Measurements from ENCODE around the gene GALNT13. TPM values are rescaled to one million over a fixed set of nuclear protein-coding genes. Genes with fewer than 3 reads are reported as not detected.

GALNT13 gene
- total RNA-seq, 1 donor from 2014 or later = 2.0 TPM

DNA sequence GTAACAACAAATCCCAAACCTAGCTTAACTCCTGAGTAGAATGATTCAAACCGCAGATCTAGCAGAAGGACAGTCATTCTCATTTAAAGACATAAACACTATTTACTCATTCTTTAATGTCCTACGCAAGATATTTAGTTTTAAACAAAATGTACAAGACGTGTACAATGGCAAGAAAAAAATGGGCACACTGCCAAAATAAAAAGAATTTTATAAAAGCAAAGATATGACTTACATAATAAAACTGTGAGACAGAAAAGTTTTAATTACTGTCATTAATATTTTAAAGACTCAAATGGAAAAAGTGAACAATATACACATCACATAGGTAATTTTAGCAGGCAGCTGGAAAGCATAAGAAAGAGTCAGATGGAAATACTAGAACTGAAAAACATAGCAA lies 157.8 kb downstream of the GALNT13 start:
- H3K4me2 ChIP-seq (ENCODE audit: low read length) = no peak overlapping the region
- H3K36me3 Mint-ChIP-seq (ENCODE audit: low read depth, unreplicated experiment) = no peaks in the 10 kb centered on the region
- no peaks in the 10 kb centered on the region for H3K27me3 Mint-ChIP-seq (ENCODE audit: low read depth, unreplicated experiment)
- H3K9ac ChIP-seq (ENCODE audit: low read length) = no peak overlapping the region
- H3K4me1 ChIP-seq (ENCODE audit: insufficient read depth, low read length) = no peaks in the 10 kb centered on the region
- H3K4me1 Mint-ChIP-seq (ENCODE audit: low read depth, unreplicated experiment) = no peaks in the 10 kb centered on the region
- H2AFZ ChIP-seq (ENCODE audit: low read depth, low read length) = no peak overlapping the region
- peaks cover 1% of the 10 kb centered on the region for H3K9me3 Mint-ChIP-seq (ENCODE audit: unreplicated experiment)
- TF ChIP-seq EZH2 (IDR thresholded peaks at IDR 0.05; ENCODE audit: insufficient read depth, low read length) (no peak), CTCF (IDR thresholded peaks at IDR 0.05; ENCODE audit: insufficient read depth, low read depth, low read length) (no peak)
- no peak overlapping the region for H3K27ac ChIP-seq (ENCODE audit: low read depth, low read length)
- no peaks in the 10 kb centered on the region for H3K9me3 ChIP-seq (ENCODE audit: insufficient read depth, low read depth, low read length)
- no peak overlapping the region for H3K4me3 ChIP-seq (ENCODE audit: insufficient read depth, low read depth, low read length)
- no peaks in the 10 kb centered on the region for H3K36me3 ChIP-seq (ENCODE audit: insufficient read depth, low read length)
- H3K79me2 ChIP-seq (ENCODE audit: insufficient read depth, low read length) = no peaks in the 10 kb centered on the region
- no peaks in the 10 kb centered on the region for H3K27me3 ChIP-seq (ENCODE audit: insufficient read depth, low read length)
- H4K20me1 ChIP-seq (ENCODE audit: insufficient read depth, low read length) = no peaks in the 10 kb centered on the region
- H3K4me3 Mint-ChIP-seq (ENCODE audit: unreplicated experiment) = no peak overlapping the region
- FAIRE-seq (no peak), DNase-seq (ENCODE audit: low read depth) (no peak)
- H3K27ac Mint-ChIP-seq (ENCODE audit: unreplicated experiment) = no peak overlapping the region

GRCh38 chr2:154032220-154032619 lies 160.5 kb downstream of the GALNT13 start:
- no peak overlapping the region for H3K9ac ChIP-seq (ENCODE audit: low read length)
- H3K4me3 ChIP-seq (ENCODE audit: insufficient read depth, low read depth, low read length) = no peak overlapping the region
- H3K4me2 ChIP-seq (ENCODE audit: low read length) = no peak overlapping the region
- Mint-ChIP-seq H3K4me1 (ENCODE audit: low read depth, unreplicated experiment) (no peaks in the 10 kb centered on the region), H3K9me3 (ENCODE audit: unreplicated experiment) (no peaks in the 10 kb centered on the region), H3K4me3 (ENCODE audit: unreplicated experiment) (no peak overlapping the region), H3K27ac (ENCODE audit: unreplicated experiment) (no peak overlapping the region), H3K27me3 (ENCODE audit: low read depth, unreplicated experiment) (no peaks in the 10 kb centered on the region), H3K36me3 (ENCODE audit: low read depth, unreplicated experiment) (no peaks in the 10 kb centered on the region)
- H3K27me3 ChIP-seq (ENCODE audit: insufficient read depth, low read length) = no peaks in the 10 kb centered on the region
- H3K27ac ChIP-seq (ENCODE audit: low read depth, low read length) = no peak overlapping the region
- DNase-seq (ENCODE audit: low read depth) = no peak
- H4K20me1 ChIP-seq (ENCODE audit: insufficient read depth, low read length) = no peaks in the 10 kb centered on the region
- TF ChIP-seq EZH2 (IDR thresholded peaks at IDR 0.05; ENCODE audit: insufficient read depth, low read length) (no peak), CTCF (IDR thresholded peaks at IDR 0.05; ENCODE audit: insufficient read depth, low read depth, low read length) (no peak)
- no peak overlapping the region for H2AFZ ChIP-seq (ENCODE audit: low read depth, low read length)
- H3K79me2 ChIP-seq (ENCODE audit: insufficient read depth, low read length) = no peaks in the 10 kb centered on the region
- H3K4me1 ChIP-seq (ENCODE audit: insufficient read depth, low read length) = no peaks in the 10 kb centered on the region
- no peak for FAIRE-seq
- no peaks in the 10 kb centered on the region for H3K36me3 ChIP-seq (ENCODE audit: insufficient read depth, low read length)
- no peaks in the 10 kb centered on the region for H3K9me3 ChIP-seq (ENCODE audit: insufficient read depth, low read depth, low read length)

DNA sequence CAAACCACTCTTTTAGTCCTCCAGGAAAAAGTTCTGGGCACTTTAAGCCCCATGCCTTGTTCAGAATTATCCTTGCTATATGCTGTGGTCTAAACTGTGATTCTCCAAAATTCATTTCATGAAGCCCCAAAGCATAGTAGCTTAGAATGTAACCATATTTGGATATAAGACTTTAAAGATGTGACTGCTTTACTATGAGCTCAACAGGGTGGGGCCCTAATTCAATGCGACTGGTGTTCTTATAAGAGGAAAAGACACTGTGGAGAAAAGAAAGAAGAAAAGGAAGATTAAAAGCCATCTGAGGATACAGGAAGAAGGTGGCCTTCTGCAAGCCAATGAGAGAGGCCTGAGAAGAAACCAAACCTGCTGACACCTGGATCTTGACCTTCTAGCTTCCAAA lies 174.8 kb downstream of the GALNT13 start:
- no peaks in the 10 kb centered on the region for H3K4me1 ChIP-seq (ENCODE audit: insufficient read depth, low read length)
- Mint-ChIP-seq H3K4me1 (ENCODE audit: low read depth, unreplicated experiment) (peaks cover 2% of the 10 kb centered on the region), H3K4me3 (ENCODE audit: unreplicated experiment) (no peak overlapping the region), H3K27ac (ENCODE audit: unreplicated experiment) (no peak overlapping the region), H3K36me3 (ENCODE audit: low read depth, unreplicated experiment) (no peaks in the 10 kb centered on the region), H3K27me3 (ENCODE audit: low read depth, unreplicated experiment) (no peaks in the 10 kb centered on the region), H3K9me3 (ENCODE audit: unreplicated experiment) (no peaks in the 10 kb centered on the region)
- H3K9ac ChIP-seq (ENCODE audit: low read length) = no peak overlapping the region
- no peaks in the 10 kb centered on the region for H3K9me3 ChIP-seq (ENCODE audit: insufficient read depth, low read depth, low read length)
- H3K79me2 ChIP-seq (ENCODE audit: insufficient read depth, low read length) = no peaks in the 10 kb centered on the region
- H3K4me3 ChIP-seq (ENCODE audit: insufficient read depth, low read depth, low read length) = no peak overlapping the region
- H4K20me1 ChIP-seq (ENCODE audit: insufficient read depth, low read length) = no peaks in the 10 kb centered on the region
- H2AFZ ChIP-seq (ENCODE audit: low read depth, low read length) = no peak overlapping the region
- DNase-seq (ENCODE audit: low read depth) = no peak
- H3K4me2 ChIP-seq (ENCODE audit: low read length) = no peak overlapping the region
- no peaks in the 10 kb centered on the region for H3K27me3 ChIP-seq (ENCODE audit: insufficient read depth, low read length)
- FAIRE-seq = no peak
- no peak overlapping the region for H3K27ac ChIP-seq (ENCODE audit: low read depth, low read length)
- no peaks in the 10 kb centered on the region for H3K36me3 ChIP-seq (ENCODE audit: insufficient read depth, low read length)
- TF ChIP-seq EZH2 (IDR thresholded peaks at IDR 0.05; ENCODE audit: insufficient read depth, low read length) (no peak), CTCF (IDR thresholded peaks at IDR 0.05; ENCODE audit: insufficient read depth, low read depth, low read length) (no peak)
